ENCODE measurements around the gene CYSRT1. TPM values are rescaled to one million over a fixed set of nuclear protein-coding genes. Genes with fewer than 3 reads are reported as not detected.

Gene CYSRT1
- polyA plus RNA-seq, 1 of the 3 experiments (the other 2 are of a cell fraction): 2.1 TPM

DNA sequence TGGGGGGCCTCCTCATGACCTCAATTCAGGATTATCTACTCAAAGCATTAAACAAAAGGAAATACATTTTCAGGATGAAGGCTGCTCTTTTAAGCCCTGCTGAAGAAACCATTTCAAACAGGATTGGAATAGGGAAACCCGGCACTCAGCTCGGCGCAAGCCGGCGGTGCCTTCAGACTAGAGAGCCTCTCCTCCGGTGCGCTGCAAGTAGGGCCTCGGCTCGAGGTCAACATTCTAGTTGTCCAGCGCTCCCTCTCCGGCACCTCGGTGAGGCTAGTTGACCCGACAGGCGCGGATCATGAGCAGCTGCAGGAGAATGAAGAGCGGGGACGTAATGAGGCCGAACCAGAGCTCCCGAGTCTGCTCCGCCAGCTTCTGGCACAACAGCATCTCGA lies 20.2 kb upstream of the CYSRT1 start:
- DNase-seq: no peak
- Histone ChIP-seq H3K27ac (ENCODE audit: low read depth in 2 of 2, low read length in 1 of 2) (no peak overlapping the region; a peak in 1 of 4 replicates), H3K9me2 (no peaks in the 10 kb centered on the region), H2AFZ (ENCODE audit: low read depth) (peak overlapping the region; percentile 56; the same call in 1 of the 2 replicates), H3K4me3 (ENCODE audit: low read depth in 2 of 2, low read length in 1 of 2) (peak overlapping the region; percentile 87 to 100), H3K79me2 (ENCODE audit: insufficient read depth) (peaks cover 69% of the 10 kb centered on the region), H3F3A (replicated peaks; ENCODE audit: insufficient read depth) (peaks cover 14% of the 10 kb centered on the region), H3K36me3 (replicated peaks in 1 of 2; ENCODE audit: control insufficient read depth in 1 of 2, insufficient read depth in 2 of 2, low read length in 1 of 2) (no peaks in the 10 kb centered on the region), H3K27me3 (ENCODE audit: insufficient read depth) (no peaks in the 10 kb centered on the region), H3K4me1 (ENCODE audit: control insufficient read depth in 1 of 2, insufficient read depth in 2 of 2, low read depth in 1 of 2, low read length in 1 of 2) (peaks cover 11 to 38% of the 10 kb centered on the region in 2 experiments), H4K20me1 (ENCODE audit: insufficient read depth) (no peaks in the 10 kb centered on the region), H3K4me2 (peak overlapping the region; percentile 100), H3K9ac (peak overlapping the region; percentile 99), H3K9me3 (no peaks in the 10 kb centered on the region)
- WGBS (ENCODE audit: low lambda C conversion rate): 4% methylated on average over 13 of the region's 21 CpGs
- ChIA-PET POLR2A (interaction anchor here (0.6 to 1.5 kb wide), 9 partner anchors 9 to 165 kb away, joined by 3 to 6 read pairs (median 3); partner anchors contain the start of genes RNF224 and SSNA1), CTCF (interaction anchor here (0.8 to 2.5 kb wide), 6 partner anchors 15 to 155 kb away, joined by 4 to 9 read pairs (median 4); partner anchors contain the start of gene RNF224)
- no peak for TF ChIP-seq SIN3A (IDR thresholded peaks at IDR 0.05; ENCODE audit: borderline replicate concordance, low read depth, low read length)
- no peak for TF ChIP-seq JUND (IDR thresholded peaks at IDR 0.05)
- no peak for TF ChIP-seq NRF1 (IDR thresholded peaks at IDR 0.05; ENCODE audit: low read depth, low read length)
- no peak for TF ChIP-seq MEF2A (IDR thresholded peaks at IDR 0.05; ENCODE audit: borderline replicate concordance, low read depth)
- no peak for TF ChIP-seq POLR2AphosphoS5 (IDR thresholded peaks at IDR 0.05; ENCODE audit: low read depth, low read length)
- TF ChIP-seq MXI1 (IDR thresholded peaks at IDR 0.05; ENCODE audit: low read depth, low read length): no peak
- no peak for TF ChIP-seq NFIC (IDR thresholded peaks at IDR 0.05; ENCODE audit: borderline replicate concordance)
- no peak for TF ChIP-seq TCF12 (IDR thresholded peaks at IDR 0.05)
- TF ChIP-seq RCOR1 (IDR thresholded peaks at IDR 0.05; ENCODE audit: low read length): no peak
- TF ChIP-seq, protein P1, sequence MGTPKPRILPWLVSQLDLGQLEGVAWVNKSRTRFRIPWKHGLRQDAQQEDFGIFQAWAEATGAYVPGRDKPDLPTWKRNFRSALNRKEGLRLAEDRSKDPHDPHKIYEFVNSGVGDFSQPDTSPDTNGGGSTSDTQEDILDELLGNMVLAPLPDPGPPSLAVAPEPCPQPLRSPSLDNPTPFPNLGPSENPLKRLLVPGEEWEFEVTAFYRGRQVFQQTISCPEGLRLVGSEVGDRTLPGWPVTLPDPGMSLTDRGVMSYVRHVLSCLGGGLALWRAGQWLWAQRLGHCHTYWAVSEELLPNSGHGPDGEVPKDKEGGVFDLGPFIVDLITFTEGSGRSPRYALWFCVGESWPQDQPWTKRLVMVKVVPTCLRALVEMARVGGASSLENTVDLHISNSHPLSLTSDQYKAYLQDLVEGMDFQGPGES (IDR thresholded peaks at IDR 0.05; ENCODE audit: low read depth, low read length): no peak
- no peak for TF ChIP-seq GABPA (IDR thresholded peaks at IDR 0.05; ENCODE audit: low read depth)
- TF ChIP-seq RAD21 (IDR thresholded peaks at IDR 0.05; ENCODE audit: low read length): no peak
- no peak for TF ChIP-seq EP300 (IDR thresholded peaks at IDR 0.05; ENCODE audit: borderline replicate concordance in 1 of 2, low read depth in 1 of 2, low read length in 1 of 2)
- TF ChIP-seq RFX5 (IDR thresholded peaks at IDR 0.05; ENCODE audit: low read length): no peak
- no peak for TF ChIP-seq FOSL2 (IDR thresholded peaks at IDR 0.05; ENCODE audit: borderline replicate concordance, low read depth)
- no peak for TF ChIP-seq GATA2 (CRISPR knock-in tag; IDR thresholded peaks at IDR 0.05)
- no peak for TF ChIP-seq EZH2phosphoT487 (IDR thresholded peaks at IDR 0.05; ENCODE audit: borderline replicate concordance, low read depth)
- no peak for TF ChIP-seq SMC3 (IDR thresholded peaks at IDR 0.05; ENCODE audit: low read depth, low read length)
